ENCODE results near the gene JTB.

DNA sequence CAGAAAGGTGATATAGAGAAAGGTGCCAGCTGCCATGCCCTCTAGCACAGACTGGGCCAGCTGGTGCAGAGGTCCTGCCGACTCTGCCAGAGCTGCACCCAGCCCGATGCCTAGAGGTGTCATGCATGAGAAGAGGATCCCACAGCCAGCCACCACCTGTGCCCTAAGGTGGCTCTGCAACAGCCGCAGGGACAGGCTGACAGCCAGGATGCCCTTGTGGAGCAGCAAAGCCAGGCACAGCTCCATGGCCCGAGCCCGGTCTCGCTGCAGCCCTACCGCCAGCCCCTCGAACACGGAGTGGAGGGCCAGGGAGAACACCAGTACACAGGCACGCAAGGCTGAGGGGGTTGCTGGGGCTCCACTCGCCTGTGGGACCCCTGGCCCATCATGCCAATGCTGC, 17.3 kb downstream of the JTB start:
- TF ChIP-seq, protein P1, sequence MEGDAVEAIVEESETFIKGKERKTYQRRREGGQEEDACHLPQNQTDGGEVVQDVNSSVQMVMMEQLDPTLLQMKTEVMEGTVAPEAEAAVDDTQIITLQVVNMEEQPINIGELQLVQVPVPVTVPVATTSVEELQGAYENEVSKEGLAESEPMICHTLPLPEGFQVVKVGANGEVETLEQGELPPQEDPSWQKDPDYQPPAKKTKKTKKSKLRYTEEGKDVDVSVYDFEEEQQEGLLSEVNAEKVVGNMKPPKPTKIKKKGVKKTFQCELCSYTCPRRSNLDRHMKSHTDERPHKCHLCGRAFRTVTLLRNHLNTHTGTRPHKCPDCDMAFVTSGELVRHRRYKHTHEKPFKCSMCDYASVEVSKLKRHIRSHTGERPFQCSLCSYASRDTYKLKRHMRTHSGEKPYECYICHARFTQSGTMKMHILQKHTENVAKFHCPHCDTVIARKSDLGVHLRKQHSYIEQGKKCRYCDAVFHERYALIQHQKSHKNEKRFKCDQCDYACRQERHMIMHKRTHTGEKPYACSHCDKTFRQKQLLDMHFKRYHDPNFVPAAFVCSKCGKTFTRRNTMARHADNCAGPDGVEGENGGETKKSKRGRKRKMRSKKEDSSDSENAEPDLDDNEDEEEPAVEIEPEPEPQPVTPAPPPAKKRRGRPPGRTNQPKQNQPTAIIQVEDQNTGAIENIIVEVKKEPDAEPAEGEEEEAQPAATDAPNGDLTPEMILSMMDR (IDR thresholded peaks at IDR 0.05; ENCODE audit: borderline replicate concordance, extremely low read depth, low read length, poor library complexity, severe bottlenecking) = no peak
- no peak for TF ChIP-seq EZH2 (IDR thresholded peaks at IDR 0.05; ENCODE audit: borderline replicate concordance, low read depth, low read length, severe bottlenecking)
